Measurements from ENCODE around the gene DMXL1.
"Not testable (repeated sequence)": the region's sequence is repeated elsewhere in the genome, so short reads cannot be mapped to it uniquely, and the experiment has no call there.

Gene DMXL1

DNA sequence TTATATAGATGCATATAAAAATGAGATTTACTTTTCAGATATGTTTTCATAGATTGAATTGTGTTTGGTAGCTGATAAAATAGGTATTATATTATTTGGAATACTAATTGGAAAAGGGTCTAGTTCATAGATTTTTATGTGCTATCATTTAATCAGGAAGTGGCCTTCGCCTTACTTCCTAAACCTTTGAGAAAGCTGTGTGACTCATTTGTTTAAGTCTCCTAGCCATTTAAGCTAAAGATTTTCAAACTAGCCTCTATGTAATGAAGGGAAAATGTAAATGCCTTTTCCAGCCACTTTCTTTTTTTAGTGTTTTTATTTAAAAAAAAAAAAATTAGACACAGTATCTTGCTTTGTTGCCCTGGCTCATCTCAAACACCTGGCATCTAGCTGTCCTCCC lies 97.5 kb downstream of the DMXL1 start:
- Histone ChIP-seq H3K4me2 (peak overlapping the region in 3 of 11 experiments; percentile 24 to 50 (median 34); a peak in 3 of 22 replicates), H3K27ac (no peak overlapping the region), H3K27me3 (no peaks in the 10 kb centered on the region), H3K9me3 (replicated peaks in 1 of 11) (peaks cover 0 to 19% (median 13%) of the 10 kb centered on the region in 11 experiments; a peak in 17 of 22 replicates), H3K4me1 (peaks cover 0 to 10% (median 0%) of the 10 kb centered on the region in 10 experiments; a peak in 6 of 20 replicates), H3K36me3 (peaks cover 27 to 92% (median 59%) of the 10 kb centered on the region in 11 experiments), H3K4me3 (no peak overlapping the region), H3K9ac (no peak overlapping the region), H4K20me1 (no peaks in the 10 kb centered on the region)
- TF ChIP-seq Cebpa-rat (IDR thresholded peaks at IDR 0.05) = no peak

DNA sequence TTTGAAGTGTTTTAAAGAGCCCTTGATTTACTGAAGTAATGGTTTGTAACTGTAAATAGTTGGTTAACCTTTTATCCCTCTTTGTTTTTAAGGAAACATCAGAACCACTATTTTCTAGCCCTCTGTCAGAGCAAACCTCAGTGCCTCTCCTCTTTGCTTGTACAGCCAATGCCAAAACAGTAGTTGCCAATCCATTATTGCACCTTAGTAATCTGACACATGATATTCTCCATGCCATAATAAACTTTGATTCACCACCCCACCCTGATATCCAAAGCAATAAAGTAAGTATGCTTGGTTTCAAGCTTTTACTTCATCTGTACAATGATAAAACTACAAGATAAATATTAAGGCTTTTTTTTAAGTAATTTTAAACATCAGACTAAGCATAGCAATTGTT lies 100.8 kb downstream of the DMXL1 start:
- H4K20me1 ChIP-seq = no peaks in the 10 kb centered on the region
- H3K27ac ChIP-seq = no peak overlapping the region
- peaks cover 9 to 87% (median 40%) of the 10 kb centered on the region in 11 experiments; a peak in 16 of 22 replicates for H3K36me3 ChIP-seq
- H3K27me3 ChIP-seq = no peaks in the 10 kb centered on the region
- H3K4me1 ChIP-seq = peaks cover 0 to 10% (median 2%) of the 10 kb centered on the region in 10 experiments; a peak in 8 of 20 replicates
- no peaks in the 10 kb centered on the region for H3K9me3 ChIP-seq (replicated peaks in 1 of 11)
- TF ChIP-seq Cebpa-rat (IDR thresholded peaks at IDR 0.05) = no peak
- no peak overlapping the region for H3K4me2 ChIP-seq
- no peak overlapping the region for H3K9ac ChIP-seq
- no peak overlapping the region for H3K4me3 ChIP-seq

DNA sequence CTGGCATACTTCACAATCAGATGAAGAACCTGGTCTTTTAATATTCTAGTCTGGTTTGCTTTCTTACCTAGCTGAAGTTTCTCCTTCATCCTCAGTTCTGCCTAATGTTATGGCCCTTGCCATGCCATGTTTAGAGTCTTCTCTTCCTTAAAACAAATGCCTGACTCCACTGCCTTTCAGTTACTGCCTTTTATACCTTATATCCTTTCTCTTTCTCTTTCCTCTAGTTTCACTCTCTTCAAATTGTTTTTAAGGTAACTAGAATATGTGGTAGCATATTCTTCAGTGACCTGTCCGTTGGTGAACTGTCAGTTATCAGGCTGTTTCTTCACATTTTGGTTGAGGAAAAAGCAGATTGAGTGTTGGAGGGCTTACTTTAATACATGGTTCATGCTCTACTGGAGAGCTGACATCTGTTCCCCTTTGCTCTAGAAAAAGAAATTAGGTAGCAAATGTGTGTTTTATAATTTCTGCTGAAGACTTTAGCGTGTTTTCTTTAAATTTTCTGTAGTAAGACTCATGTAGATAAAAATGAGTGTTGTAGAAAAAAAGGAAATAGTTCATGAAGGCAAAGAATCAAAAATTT lies 103.8 kb downstream of the DMXL1 start:
- H3K9ac ChIP-seq = no peak overlapping the region
- H3K4me2 ChIP-seq = no peak overlapping the region
- H3K27ac ChIP-seq = no peak overlapping the region
- H3K9me3 ChIP-seq (replicated peaks in 1 of 11) = no peaks in the 10 kb centered on the region
- peaks cover 0 to 4% (median 0%) of the 10 kb centered on the region in 10 experiments; a peak in 2 of 20 replicates for H3K4me1 ChIP-seq
- H3K36me3 ChIP-seq = peaks cover 15 to 93% (median 38%) of the 10 kb centered on the region in 11 experiments
- no peak overlapping the region for H3K4me3 ChIP-seq
- TF ChIP-seq Cebpa-rat (IDR thresholded peaks at IDR 0.05) = no peak
- H3K27me3 ChIP-seq = no peaks in the 10 kb centered on the region
- H4K20me1 ChIP-seq = no peaks in the 10 kb centered on the region

DNA sequence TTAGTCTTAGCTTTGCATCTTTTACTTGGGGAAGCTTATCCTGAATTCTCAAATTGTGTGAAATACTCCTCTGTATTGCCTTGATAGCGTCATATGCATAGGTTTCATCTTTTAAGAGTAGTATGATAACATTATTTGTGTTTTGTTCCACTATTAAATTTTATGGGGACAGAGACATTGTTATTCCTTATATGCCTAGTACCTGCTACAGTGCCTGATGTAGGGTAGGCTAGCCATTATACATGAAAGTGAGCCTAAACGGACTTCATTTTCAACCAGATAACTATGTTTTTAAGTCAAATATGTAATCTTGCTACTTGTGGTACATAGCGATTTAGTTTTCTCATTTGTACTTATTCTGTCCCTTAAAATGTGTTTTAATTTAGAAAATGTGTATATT lies 105.9 kb downstream of the DMXL1 start:
- H3K36me3 ChIP-seq = peaks cover 9 to 90% (median 27%) of the 10 kb centered on the region in 11 experiments; a peak in 21 of 22 replicates
- no peaks in the 10 kb centered on the region for H4K20me1 ChIP-seq
- H3K9ac ChIP-seq = no peak overlapping the region

DNA sequence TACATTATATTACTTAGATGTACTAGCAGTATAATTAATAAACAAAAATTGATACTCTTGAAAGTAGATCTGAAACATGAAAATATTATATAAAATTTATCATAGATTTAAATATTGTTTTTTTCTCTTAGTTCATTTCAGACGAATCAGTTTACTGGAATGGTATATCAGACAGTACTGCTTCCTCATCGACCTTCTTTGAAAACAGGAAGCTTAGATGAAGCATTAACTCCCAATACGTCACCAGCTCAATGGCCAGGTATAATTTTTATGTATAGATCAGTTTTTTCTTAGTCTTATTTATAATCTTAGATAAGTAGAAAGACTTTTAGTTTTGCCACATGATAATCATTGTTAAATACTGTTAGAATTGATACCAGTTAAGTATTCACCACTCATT lies 106.3 kb downstream of the DMXL1 start:
- H3K27me3 ChIP-seq = no peaks in the 10 kb centered on the region

More for the DNA sequence above, 105.9 kb downstream of the DMXL1 start:
- Histone ChIP-seq H3K4me1 (peaks cover 0 to 4% (median 0%) of the 10 kb centered on the region in 10 experiments; a peak in 2 of 20 replicates), H3K4me3 (no peak overlapping the region), H3K4me2 (no peak overlapping the region), H3K27me3 (no peaks in the 10 kb centered on the region), H3K27ac (no peak overlapping the region), H3K9me3 (replicated peaks in 1 of 11) (no peaks in the 10 kb centered on the region)
- no peak for TF ChIP-seq Cebpa-rat (IDR thresholded peaks at IDR 0.05)

DNA sequence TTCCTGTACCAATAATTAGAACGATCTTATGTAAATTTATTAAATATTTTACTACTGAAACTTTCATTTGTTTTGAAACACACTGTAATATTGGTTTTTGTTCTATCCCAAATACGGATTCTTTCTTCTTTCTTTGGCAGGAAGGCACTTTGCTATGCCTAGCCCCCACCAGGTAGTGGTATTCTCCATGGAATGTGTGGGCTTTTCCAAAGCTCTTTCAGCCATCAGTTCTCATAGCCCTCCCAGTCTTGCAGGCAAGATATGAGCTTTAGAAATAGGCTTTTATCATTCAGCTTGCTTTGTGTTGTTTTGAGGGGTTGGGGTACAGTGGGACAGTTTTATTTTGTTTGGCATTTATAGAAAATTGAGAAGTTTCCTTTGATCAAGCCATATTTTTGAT lies 107.5 kb downstream of the DMXL1 start:
- Histone ChIP-seq H3K9ac (no peak overlapping the region), H3K9me3 (replicated peaks in 1 of 11) (no peaks in the 10 kb centered on the region), H4K20me1 (no peaks in the 10 kb centered on the region), H3K4me1 (peaks cover 0 to 4% (median 0%) of the 10 kb centered on the region in 10 experiments; a peak in 2 of 20 replicates), H3K4me2 (no peak overlapping the region), H3K36me3 (peaks cover 8 to 79% (median 17%) of the 10 kb centered on the region in 11 experiments; a peak in 21 of 22 replicates), H3K27ac (no peak overlapping the region), H3K4me3 (no peak overlapping the region), H3K27me3 (no peaks in the 10 kb centered on the region)
- TF ChIP-seq Cebpa-rat (IDR thresholded peaks at IDR 0.05) = no peak

More for the DNA sequence above, 106.3 kb downstream of the DMXL1 start:
- Histone ChIP-seq H3K27ac (no peak overlapping the region), H3K4me3 (no peak overlapping the region), H3K9ac (no peak overlapping the region), H3K4me2 (no peak overlapping the region), H3K9me3 (replicated peaks in 1 of 11) (no peaks in the 10 kb centered on the region), H3K36me3 (peaks cover 8 to 89% (median 23%) of the 10 kb centered on the region in 11 experiments; a peak in 21 of 22 replicates), H3K4me1 (peaks cover 0 to 4% (median 0%) of the 10 kb centered on the region in 10 experiments; a peak in 2 of 20 replicates), H4K20me1 (no peaks in the 10 kb centered on the region)
- no peak for TF ChIP-seq Cebpa-rat (IDR thresholded peaks at IDR 0.05)

DNA sequence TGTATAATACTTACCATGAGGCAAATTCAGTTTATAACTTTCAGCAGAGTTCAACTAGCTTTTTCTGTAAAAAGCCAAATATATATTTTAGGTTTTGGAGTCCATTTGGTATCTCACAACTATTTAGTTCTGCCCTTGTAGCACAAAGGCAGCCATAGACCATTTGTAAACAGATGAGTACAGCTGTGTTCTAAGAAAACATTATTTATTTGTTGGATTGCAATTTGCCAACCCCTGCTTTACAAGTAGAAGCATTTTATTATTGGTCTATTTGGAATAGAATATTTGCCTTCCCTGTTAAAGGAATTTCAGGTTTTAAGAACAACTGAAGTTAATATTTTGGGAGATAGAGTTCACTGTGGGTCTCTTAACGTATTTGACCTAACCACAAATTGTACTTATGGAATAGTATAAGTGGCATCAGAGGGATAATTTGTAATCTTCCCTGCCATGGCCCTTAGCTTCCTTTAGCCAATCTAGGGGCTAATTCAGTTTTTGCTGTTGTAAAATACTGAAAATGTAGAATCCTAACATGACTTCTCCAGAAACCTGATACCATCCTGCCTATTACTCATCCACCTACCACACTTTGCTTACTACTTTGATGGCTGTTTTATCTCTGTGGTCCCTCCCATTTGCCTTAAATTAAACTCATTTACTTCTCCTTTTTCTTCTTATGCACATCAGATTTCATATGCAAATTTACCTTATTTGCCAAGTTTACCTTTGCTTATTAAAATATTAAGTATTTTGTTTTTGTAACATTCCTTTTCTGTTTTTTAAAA lies 109.2 kb downstream of the DMXL1 start:
- H3K27me3 ChIP-seq = no peaks in the 10 kb centered on the region
- H3K9me3 ChIP-seq (replicated peaks in 1 of 11) = no peaks in the 10 kb centered on the region
- H4K20me1 ChIP-seq = no peaks in the 10 kb centered on the region
- H3K9ac ChIP-seq = no peak overlapping the region
- H3K4me1 ChIP-seq = no peaks in the 10 kb centered on the region
- H3K27ac ChIP-seq = no peak overlapping the region
- no peak for TF ChIP-seq Cebpa-rat (IDR thresholded peaks at IDR 0.05)
- no peak overlapping the region for H3K4me2 ChIP-seq
- H3K4me3 ChIP-seq = no peak overlapping the region
- H3K36me3 ChIP-seq = peaks cover 8 to 83% (median 25%) of the 10 kb centered on the region in 11 experiments; a peak in 21 of 22 replicates

DNA sequence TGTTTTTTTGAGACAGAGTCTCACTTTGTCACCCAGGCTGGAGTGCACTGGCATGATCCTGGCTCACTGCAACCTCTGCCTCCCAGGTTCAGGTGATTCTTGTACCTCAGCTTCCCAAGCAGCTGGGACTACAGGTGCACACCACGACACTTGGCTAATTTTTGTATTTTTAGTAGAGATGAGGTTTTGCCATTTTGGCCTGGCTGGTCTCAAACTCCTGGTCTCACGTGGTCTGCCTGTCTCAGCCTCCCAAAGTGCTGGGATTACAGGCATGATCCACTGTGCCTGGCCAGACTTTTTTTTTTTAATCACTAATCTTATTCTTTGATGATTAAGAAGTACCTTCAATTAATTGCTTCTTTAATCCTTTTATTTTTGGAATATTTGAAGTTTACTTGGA lies 114.6 kb downstream of the DMXL1 start:
- H3K4me1 ChIP-seq = peaks cover 4 to 11% (median 8%) of the 10 kb centered on the region in 10 experiments; a peak in 12 of 20 replicates
- not testable (repeated sequence) for H4K20me1 ChIP-seq; H3K27me3 ChIP-seq; H3K4me2 ChIP-seq; H3K27ac ChIP-seq; H3K9me3 ChIP-seq (replicated peaks in 1 of 11); H3K9ac ChIP-seq; H3K4me3 ChIP-seq
- H3K36me3 ChIP-seq = peaks cover 4 to 66% (median 18%) of the 10 kb centered on the region in 11 experiments; a peak in 16 of 22 replicates

DNA sequence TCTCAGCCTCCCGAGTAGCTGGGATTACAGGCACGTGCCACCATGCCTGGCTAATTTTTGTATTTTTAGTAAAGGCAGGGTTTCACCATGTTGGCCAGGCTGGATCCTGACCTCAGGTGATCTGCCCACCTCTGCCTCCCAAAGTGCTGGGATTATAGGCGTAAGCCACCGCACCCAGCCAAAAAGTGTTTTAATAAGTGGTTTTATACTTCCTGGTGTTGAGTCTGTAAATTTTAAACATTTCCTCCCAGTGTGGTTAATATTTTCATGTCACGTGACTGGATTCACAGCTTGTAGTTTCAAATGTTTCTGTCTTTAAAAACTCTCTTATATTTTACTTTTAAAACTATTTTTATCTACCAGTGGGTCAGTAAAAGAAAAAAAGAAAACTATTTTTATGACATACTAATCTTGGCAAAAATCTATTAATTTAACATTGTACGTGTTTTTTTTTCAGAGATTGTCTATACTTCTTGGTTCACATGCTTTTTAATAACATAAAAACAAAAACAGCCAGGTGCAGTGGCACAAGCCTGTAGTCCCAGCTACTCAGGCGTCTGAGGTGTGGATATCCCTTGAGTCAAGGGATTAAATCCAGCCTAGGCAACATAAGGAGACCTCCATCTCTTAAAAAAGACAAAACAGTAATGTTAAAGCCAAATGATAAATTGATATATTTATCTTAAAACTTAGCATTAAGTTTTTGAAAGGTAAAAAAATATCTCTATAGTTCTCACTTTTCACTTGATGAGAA lies 117.1 kb downstream of the DMXL1 start:
- TF ChIP-seq Cebpa-rat (IDR thresholded peaks at IDR 0.05) = no peak
- peaks cover 4 to 11% (median 8%) of the 10 kb centered on the region in 10 experiments; a peak in 12 of 20 replicates for H3K4me1 ChIP-seq
- H3K4me3 ChIP-seq = no peak overlapping the region
- H3K9ac ChIP-seq = no peak overlapping the region
- H3K9me3 ChIP-seq (replicated peaks in 1 of 11) = no peaks in the 10 kb centered on the region
- peak overlapping the region in 8 of 11 experiments; percentile 8 to 41 (median 32); a peak in 11 of 22 replicates for H3K4me2 ChIP-seq
- peaks cover 5 to 74% (median 32%) of the 10 kb centered on the region in 11 experiments; a peak in 17 of 22 replicates for H3K36me3 ChIP-seq
- H3K27ac ChIP-seq = no peak overlapping the region
- 0 out of 22 replicates have a peak, but pooled peaks cover 0 to 1% (median 0%) of the 10 kb centered on the region in 11 experiments for H4K20me1 ChIP-seq
- no peaks in the 10 kb centered on the region for H3K27me3 ChIP-seq
